ENCODE data around the gene SNTG2.

The SNTG2 gene

GRCh38 chr2:1262609-1263008 lies 312.0 kb downstream of the SNTG2 start:
- TF ChIP-seq ZFX (IDR thresholded peaks at IDR 0.05; ENCODE audit: borderline replicate concordance), result no peak
- no peak for TF ChIP-seq CTCF (IDR thresholded peaks at IDR 0.05)
- H3K27ac ChIP-seq, result no peak overlapping the region

DNA sequence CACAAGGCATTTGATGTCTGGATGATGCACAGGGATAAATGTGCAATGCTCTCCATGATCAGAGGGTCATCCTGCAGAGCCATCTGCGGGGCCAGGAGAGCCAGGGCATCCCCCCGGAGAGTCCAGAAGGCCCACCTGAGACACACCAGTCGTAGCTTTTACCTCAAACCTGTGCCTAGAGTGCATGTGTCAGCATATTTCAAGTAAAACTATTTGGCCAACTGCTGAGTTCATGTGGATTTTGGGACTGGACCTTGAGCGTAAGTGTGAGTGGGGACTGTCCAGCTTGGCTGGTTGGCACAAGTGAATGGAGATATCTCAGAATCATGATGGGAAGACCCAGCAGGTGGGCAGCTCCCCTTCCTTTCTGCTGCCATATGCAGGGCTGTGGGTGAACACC lies 314.8 kb downstream of the SNTG2 start:
- TF ChIP-seq ZFX (IDR thresholded peaks at IDR 0.05; ENCODE audit: borderline replicate concordance), result no peak
- no peak for TF ChIP-seq CTCF (IDR thresholded peaks at IDR 0.05)

GRCh38 chr2:1266351-1266750 lies 315.7 kb downstream of the SNTG2 start:
- no peak for TF ChIP-seq CTCF (IDR thresholded peaks at IDR 0.05)
- H3K27ac ChIP-seq, result no peak overlapping the region

More for the DNA sequence above, 314.8 kb downstream of the SNTG2 start:
- H3K27ac ChIP-seq, result no peak overlapping the region

DNA sequence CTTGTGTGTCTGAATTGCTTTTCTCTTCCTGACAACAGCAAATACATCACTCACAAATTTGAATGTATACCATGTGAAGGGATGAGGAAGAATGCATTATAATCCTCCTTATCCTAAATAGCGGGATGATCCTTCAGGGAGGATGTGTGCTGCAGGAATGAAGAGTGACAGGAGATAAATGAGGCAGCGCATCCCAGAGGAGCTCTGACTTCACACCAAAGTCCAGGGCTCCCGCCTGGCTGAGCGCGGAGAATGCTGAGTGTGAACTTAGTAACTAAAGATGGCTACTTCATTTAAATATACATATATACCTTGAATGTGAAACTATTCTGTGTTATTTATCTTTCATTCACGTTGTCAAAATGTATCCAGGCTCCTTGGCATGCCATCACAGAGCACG lies 317.4 kb downstream of the SNTG2 start:
- H3K27ac ChIP-seq, result no peak overlapping the region
- TF ChIP-seq CTCF (IDR thresholded peaks at IDR 0.05) (no peak), ZFX (IDR thresholded peaks at IDR 0.05; ENCODE audit: borderline replicate concordance) (no peak)

DNA sequence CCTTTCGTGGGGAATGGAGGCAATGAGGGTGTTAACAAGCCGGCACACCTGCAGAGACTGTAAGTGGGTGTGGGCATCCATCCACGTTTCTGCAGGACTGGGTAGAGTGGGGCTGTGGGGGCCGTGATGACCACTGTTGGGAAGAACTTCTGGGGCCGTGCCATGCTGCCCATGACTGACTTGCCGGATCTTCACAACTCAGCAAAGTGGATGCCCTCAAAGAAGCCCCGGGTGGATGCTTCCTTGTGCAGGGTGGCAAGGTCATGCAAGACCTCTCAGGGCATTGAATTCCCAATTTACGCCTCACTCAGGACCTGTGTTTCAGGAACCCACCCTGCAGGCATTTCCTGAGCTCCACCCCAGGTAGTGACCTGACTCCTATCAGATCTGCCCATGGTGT lies 319.2 kb downstream of the SNTG2 start:
- no peak overlapping the region for H3K27ac ChIP-seq
- TF ChIP-seq ZFX (IDR thresholded peaks at IDR 0.05; ENCODE audit: borderline replicate concordance) (no peak), CTCF (IDR thresholded peaks at IDR 0.05) (no peak)

GRCh38 chr2:1272835-1273234 lies 322.2 kb downstream of the SNTG2 start:
- no peak overlapping the region for H3K27ac ChIP-seq
- TF ChIP-seq ZFX (IDR thresholded peaks at IDR 0.05; ENCODE audit: borderline replicate concordance), result no peak
- TF ChIP-seq CTCF (IDR thresholded peaks at IDR 0.05), result no peak

DNA sequence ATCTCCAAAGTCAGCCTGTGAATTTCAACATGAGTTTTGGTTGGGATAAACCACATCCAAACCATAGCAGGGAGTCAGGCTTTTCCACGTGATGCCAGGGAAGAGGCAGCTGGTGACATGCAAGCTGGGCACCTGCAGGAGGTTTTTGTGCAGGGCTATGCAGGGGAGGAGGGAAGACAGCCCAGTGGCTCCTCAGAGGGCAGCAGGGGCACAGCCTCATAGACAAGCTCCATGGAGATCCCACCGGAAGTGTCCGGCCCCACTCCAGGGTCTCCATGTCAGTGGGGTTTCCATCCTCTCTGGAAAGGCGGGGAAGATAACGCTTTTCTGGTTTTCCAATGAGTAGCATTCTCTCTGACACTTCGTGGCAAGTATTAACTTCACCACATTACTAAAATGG lies 327.0 kb downstream of the SNTG2 start:
- no peak overlapping the region for H3K27ac ChIP-seq
- no peak for TF ChIP-seq ZFX (IDR thresholded peaks at IDR 0.05; ENCODE audit: borderline replicate concordance)
- no peak for TF ChIP-seq CTCF (IDR thresholded peaks at IDR 0.05)

All from 22Rv1 (cell line).